ENCODE data around the gene ZNF74.

DNA sequence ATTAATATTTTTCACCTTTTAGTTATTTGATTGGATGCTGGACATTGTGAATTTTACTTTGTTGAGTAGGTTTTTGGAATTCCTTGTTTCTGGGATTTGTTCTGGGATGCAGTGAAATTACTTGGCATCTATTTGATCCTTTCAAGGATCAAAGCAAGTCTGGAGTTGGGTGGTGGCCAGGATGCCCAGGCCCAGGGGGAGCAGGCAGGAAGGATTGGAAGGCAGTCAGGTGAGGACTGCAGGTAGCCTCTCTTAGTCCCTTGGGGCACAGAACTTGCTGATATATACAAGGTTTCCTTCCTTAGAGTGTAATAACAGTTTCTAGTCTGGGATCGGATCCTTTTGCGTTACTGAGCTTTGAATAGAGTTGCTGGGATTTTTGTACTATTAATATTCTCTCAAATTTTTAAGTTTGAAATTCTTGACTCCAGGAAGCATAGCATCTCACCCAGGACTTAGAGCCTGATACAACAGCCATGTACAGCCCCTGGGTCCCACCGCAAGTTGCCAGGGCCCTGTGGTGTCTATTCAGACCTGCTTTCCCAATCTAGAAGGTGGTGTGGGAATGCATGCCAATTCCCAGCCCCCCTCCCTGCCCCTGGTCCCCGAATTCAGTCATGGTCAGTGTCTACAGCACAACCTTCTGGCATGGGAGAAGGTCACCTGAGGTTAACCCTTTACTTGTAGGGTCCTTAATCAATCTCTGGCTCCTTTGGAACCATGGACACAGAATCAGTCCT lies 6.1 kb downstream of the ZNF74 start:
- TF ChIP-seq, protein P1, sequence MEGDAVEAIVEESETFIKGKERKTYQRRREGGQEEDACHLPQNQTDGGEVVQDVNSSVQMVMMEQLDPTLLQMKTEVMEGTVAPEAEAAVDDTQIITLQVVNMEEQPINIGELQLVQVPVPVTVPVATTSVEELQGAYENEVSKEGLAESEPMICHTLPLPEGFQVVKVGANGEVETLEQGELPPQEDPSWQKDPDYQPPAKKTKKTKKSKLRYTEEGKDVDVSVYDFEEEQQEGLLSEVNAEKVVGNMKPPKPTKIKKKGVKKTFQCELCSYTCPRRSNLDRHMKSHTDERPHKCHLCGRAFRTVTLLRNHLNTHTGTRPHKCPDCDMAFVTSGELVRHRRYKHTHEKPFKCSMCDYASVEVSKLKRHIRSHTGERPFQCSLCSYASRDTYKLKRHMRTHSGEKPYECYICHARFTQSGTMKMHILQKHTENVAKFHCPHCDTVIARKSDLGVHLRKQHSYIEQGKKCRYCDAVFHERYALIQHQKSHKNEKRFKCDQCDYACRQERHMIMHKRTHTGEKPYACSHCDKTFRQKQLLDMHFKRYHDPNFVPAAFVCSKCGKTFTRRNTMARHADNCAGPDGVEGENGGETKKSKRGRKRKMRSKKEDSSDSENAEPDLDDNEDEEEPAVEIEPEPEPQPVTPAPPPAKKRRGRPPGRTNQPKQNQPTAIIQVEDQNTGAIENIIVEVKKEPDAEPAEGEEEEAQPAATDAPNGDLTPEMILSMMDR (conservative IDR thresholded peaks at IDR 0.05 in 1 of 2, IDR thresholded peaks at IDR 0.05 in 1 of 2; ENCODE audit: extremely low read depth in 1 of 2, insufficient read depth in 1 of 2, low read depth in 1 of 2, low read length in 2 of 2), result no peak
- TF ChIP-seq EZH2 (IDR thresholded peaks at IDR 0.05; ENCODE audit: borderline replicate concordance, low read length), result no peak

Measured in mammary epithelial cell (primary cell).